ENCODE measurements around the gene SEMA4G.
A peak's percentile ranks its signal among the peaks of the same experiment; 100 is the strongest.

SEMA4G gene

GRCh38 chr10:100969187-100970075 lies at the start of gene SEMA4G:
SEMA4G (plus strand) TSS chr10:100969504; CDS start chr10:100972913, 3,409 bp downstream.
- DNase-seq, result peak; percentile 7 to 23

GRCh38 chr10:100923580-100923979 lies 45.7 kb upstream of the SEMA4G start:
- DNase-seq, result no peak

- no peak for DNase-seq
These were observed 42.0 kb upstream of the SEMA4G start for GRCh38 chr10:100927266-100927665.

GRCh38 chr10:100928039-100928438 lies 41.3 kb upstream of the SEMA4G start:
- DNase-seq, result no peak

- DNase-seq, result no peak
These were observed 38.9 kb upstream of the SEMA4G start for GRCh38 chr10:100930368-100930767.

- DNase-seq, result no peak
These were observed 35.1 kb upstream of the SEMA4G start for GRCh38 chr10:100934084-100934659.

GRCh38 chr10:100939763-100940344 lies 29.4 kb upstream of the SEMA4G start:
- DNase-seq, result no peak

- DNase-seq, result no peak
These were observed 27.1 kb upstream of the SEMA4G start for GRCh38 chr10:100942229-100942628.

- no peak for DNase-seq
These were observed 25.8 kb upstream of the SEMA4G start for GRCh38 chr10:100943508-100943907.

- DNase-seq, result no peak
These were observed 23.6 kb upstream of the SEMA4G start for GRCh38 chr10:100945754-100946153.

- DNase-seq, result no peak
These were observed 20.4 kb upstream of the SEMA4G start for GRCh38 chr10:100948916-100949315.

GRCh38 chr10:100960251-100960650 lies 9.1 kb upstream of the SEMA4G start:
- no peak for DNase-seq

GRCh38 chr10:100962351-100963080 lies 6.8 kb upstream of the SEMA4G start:
- DNase-seq, result no peak

GRCh38 chr10:100963826-100964225 lies 5.5 kb upstream of the SEMA4G start:
- no peak for DNase-seq

GRCh38 chr10:100965820-100966219 lies 3.5 kb upstream of the SEMA4G start:
- no peak for DNase-seq

GRCh38 chr10:100966887-100967286 lies 2.4 kb upstream of the SEMA4G start:
- no peak for DNase-seq

- DNase-seq, result no peak
These were observed 2.0 kb upstream of the SEMA4G start for GRCh38 chr10:100967332-100967731.

- DNase-seq, result no peak
These were observed 1.1 kb upstream of the SEMA4G start for GRCh38 chr10:100968062-100968736.

GRCh38 chr10:100968863-100969186 lies 479 bp upstream of the SEMA4G start:
- no peak for DNase-seq

GRCh38 chr10:100970076-100970913 lies 991 bp downstream of the SEMA4G start:
- no peak for DNase-seq

GRCh38 chr10:100970914-100971811 lies 1.9 kb downstream of the SEMA4G start:
- no peak for DNase-seq
